HUES6 (cell line): ENCODE measurements around the gene AHRR.

Source experiments
- H3K27ac ChIP-seq: 2 replicates; pipeline ENCODE4 v1.7.0; 2013; ENCODE audit warnings: low read depth, mild to moderate bottlenecking, low read length, inconsistent platforms
- H3K27me3 ChIP-seq: 2 replicates; pipeline ENCODE4 v1.6.1; 2013; ENCODE audit warnings: low read length; ENCODE audit not compliant: control insufficient read depth, insufficient read depth
- H3K36me3 ChIP-seq: 2 replicates; pipeline ENCODE4 v1.6.1; 2013; ENCODE audit warnings: low read length; ENCODE audit not compliant: control insufficient read depth, insufficient read depth
- H3K4me1 ChIP-seq: 2 replicates; pipeline ENCODE4 v1.6.1; 2013; ENCODE audit warnings: low read length; ENCODE audit not compliant: control insufficient read depth, insufficient read depth
- H3K4me3 ChIP-seq: 2 replicates; pipeline ENCODE4 v1.5.1; 2013; ENCODE audit warnings: low read depth, low read length
- H3K9ac ChIP-seq: one replicate; pipeline ENCODE4 v1.6.1; 2013; ENCODE audit warnings: mild to moderate bottlenecking, low read length
- H3K9me3 ChIP-seq: 2 replicates; pipeline ENCODE4 v1.6.1; 2013; ENCODE audit warnings: low read depth, low read length; ENCODE audit not compliant: control insufficient read depth, insufficient read depth

The AHRR gene

GRCh38 chr5:359301-359897 is 37.9 kb downstream of the AHRR start:
- Histone ChIP-seq H3K4me3 (no peak overlapping the region), H3K36me3 (no peaks in the 10 kb centered on the region), H3K9ac (no peak overlapping the region), H3K27ac (no peak overlapping the region), H3K27me3 (no peaks in the 10 kb centered on the region), H3K4me1 (no peaks in the 10 kb centered on the region), H3K9me3 (no peaks in the 10 kb centered on the region)

DNA sequence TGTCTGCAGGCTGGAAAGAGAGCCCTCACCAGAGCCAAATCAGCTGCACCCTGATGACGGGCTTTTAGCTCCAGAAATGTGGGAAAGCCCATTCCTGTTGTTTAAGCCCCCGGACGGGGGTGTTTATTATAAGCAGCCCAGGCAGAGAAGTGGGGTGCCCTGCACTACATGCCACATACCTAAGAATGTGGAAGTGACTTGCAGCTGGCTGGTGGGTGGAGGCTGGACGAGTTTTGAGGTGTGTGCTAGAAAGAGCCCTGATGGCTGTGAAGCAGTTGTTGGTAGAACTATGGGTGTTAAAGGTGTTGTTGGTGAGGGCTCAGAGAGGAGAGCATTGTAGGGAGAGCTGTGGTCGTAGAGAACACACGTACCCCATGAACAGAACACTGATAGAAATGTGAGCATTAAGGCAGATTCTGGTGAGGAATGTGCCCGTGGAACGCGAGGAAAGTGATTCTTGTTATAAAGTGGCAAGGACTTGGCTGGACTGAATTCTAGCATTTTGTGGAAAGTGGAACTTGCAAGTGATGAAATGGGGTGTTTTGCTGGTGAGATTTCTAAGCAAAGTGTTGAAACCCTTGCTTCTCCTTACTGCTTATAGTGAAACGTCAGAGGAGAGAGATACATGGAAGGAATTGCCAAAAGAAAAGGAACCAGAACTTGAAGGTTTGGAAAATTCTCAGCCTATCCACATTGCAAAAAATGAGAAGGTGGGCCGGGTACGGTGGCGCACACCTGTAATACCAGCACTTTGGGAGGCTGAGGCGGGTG is 38.9 kb downstream of the AHRR start:
- Histone ChIP-seq H3K9ac (no peak overlapping the region), H3K9me3 (no peaks in the 10 kb centered on the region), H3K27ac (no peak overlapping the region), H3K36me3 (no peaks in the 10 kb centered on the region), H3K4me1 (no peaks in the 10 kb centered on the region), H3K4me3 (no peak overlapping the region), H3K27me3 (no peaks in the 10 kb centered on the region)

GRCh38 chr5:362189-362588 is 40.7 kb downstream of the AHRR start:
- H3K4me3 ChIP-seq: no peak overlapping the region
- H3K4me1 ChIP-seq: no peaks in the 10 kb centered on the region
- no peak overlapping the region for H3K9ac ChIP-seq
- no peak overlapping the region for H3K27ac ChIP-seq
- H3K9me3 ChIP-seq: no peaks in the 10 kb centered on the region
- H3K36me3 ChIP-seq: no peaks in the 10 kb centered on the region
- H3K27me3 ChIP-seq: no peaks in the 10 kb centered on the region

GRCh38 chr5:362978-363765 is 41.7 kb downstream of the AHRR start:
- Histone ChIP-seq H3K36me3 (no peaks in the 10 kb centered on the region), H3K9me3 (no peaks in the 10 kb centered on the region), H3K27me3 (no peaks in the 10 kb centered on the region), H3K4me1 (no peaks in the 10 kb centered on the region), H3K27ac (no peak overlapping the region), H3K9ac (no peak overlapping the region), H3K4me3 (no peak overlapping the region)

GRCh38 chr5:364497-364896 is 43.0 kb downstream of the AHRR start:
- Histone ChIP-seq H3K27ac (no peak overlapping the region), H3K27me3 (peaks cover 5% of the 10 kb centered on the region; the same call in 1 of the 2 replicates), H3K9me3 (no peaks in the 10 kb centered on the region), H3K4me1 (no peaks in the 10 kb centered on the region), H3K9ac (no peak overlapping the region), H3K36me3 (no peaks in the 10 kb centered on the region), H3K4me3 (no peak overlapping the region)

GRCh38 chr5:366541-367357 is 45.2 kb downstream of the AHRR start:
- H3K4me3 ChIP-seq: no peak overlapping the region
- no peaks in the 10 kb centered on the region for H3K36me3 ChIP-seq
- H3K9me3 ChIP-seq: no peaks in the 10 kb centered on the region
- H3K4me1 ChIP-seq: no peaks in the 10 kb centered on the region
- peaks cover 8% of the 10 kb centered on the region; the same call in 1 of the 2 replicates for H3K27me3 ChIP-seq
- no peak overlapping the region for H3K27ac ChIP-seq
- H3K9ac ChIP-seq: no peak overlapping the region

GRCh38 chr5:367358-368130 is 46.0 kb downstream of the AHRR start:
- H3K4me1 ChIP-seq: no peaks in the 10 kb centered on the region
- H3K27ac ChIP-seq: no peak overlapping the region
- H3K27me3 ChIP-seq: peaks cover 16% of the 10 kb centered on the region; the same call in 1 of the 2 replicates
- no peaks in the 10 kb centered on the region for H3K9me3 ChIP-seq
- H3K4me3 ChIP-seq: no peak overlapping the region
- no peak overlapping the region for H3K9ac ChIP-seq
- no peaks in the 10 kb centered on the region for H3K36me3 ChIP-seq

GRCh38 chr5:368183-369084 is 46.9 kb downstream of the AHRR start:
- Histone ChIP-seq H3K4me3 (no peak overlapping the region), H3K9me3 (no peaks in the 10 kb centered on the region), H3K4me1 (peaks cover 6% of the 10 kb centered on the region; the same call in 1 of the 2 replicates), H3K27ac (no peak overlapping the region), H3K9ac (no peak overlapping the region), H3K27me3 (peaks cover 25% of the 10 kb centered on the region), H3K36me3 (no peaks in the 10 kb centered on the region)

- Histone ChIP-seq H3K36me3 (no peaks in the 10 kb centered on the region), H3K27ac (no peak overlapping the region), H3K9ac (no peak overlapping the region), H3K9me3 (no peaks in the 10 kb centered on the region), H3K27me3 (peaks cover 33% of the 10 kb centered on the region), H3K4me1 (peaks cover 6% of the 10 kb centered on the region; the same call in 1 of the 2 replicates), H3K4me3 (no peak overlapping the region)
These were observed 47.8 kb downstream of the AHRR start for GRCh38 chr5:369151-369868.
